A549 (cell line): ENCODE results near the gene LLGL2.

Experiments used
- CTCF ChIP-seq: fragments of >200 bp; sonication (Bioruptor Twin); formaldehyde crosslinking; IDR thresholded peaks from 3 replicates; pipeline ENCODE4 v1.5.1; 2016
- ESRRA ChIP-seq: fragments of 150-350 bp; IDR thresholded peaks from 2 replicates; pipeline ENCODE4 v1.6.1; 2014; ENCODE audit warnings: mild to moderate bottlenecking, low read length, borderline replicate concordance
- HDAC2 ChIP-seq: fragments of 200-600 bp; sonication (generic); IDR thresholded peaks from 2 replicates; pipeline ENCODE4 v1.6.1; 2016
- HOXB5 ChIP-seq: fragments of 250-450 bp; sonication (Bioruptor Pico); IDR thresholded peaks from 2 replicates; pipeline ENCODE4 v1.5.0; 2020; ENCODE audit warnings: mild to moderate bottlenecking, moderate library complexity
- MAFK ChIP-seq: fragments of 450-650 bp; IDR thresholded peaks from 2 replicates; pipeline ENCODE4 v1.6.1; 2014; ENCODE audit not compliant: partially characterized antibody
- MAX ChIP-seq: IDR thresholded peaks from 2 replicates; pipeline ENCODE4 v1.6.1; 2012
- NR3C1 ChIP-seq: fragments of >200 bp; sonication (Bioruptor Twin); formaldehyde crosslinking; IDR thresholded peaks from 3 replicates; pipeline ENCODE4 v1.6.1; 2017
- POLR2A ChIP-seq: IDR thresholded peaks from 2 replicates; pipeline ENCODE4 v1.6.1; 2012; ENCODE audit warnings: mild to moderate bottlenecking, low read length
- SMC3 ChIP-seq: fragments of >200 bp; sonication (Bioruptor Twin); formaldehyde crosslinking; IDR thresholded peaks from 3 replicates; pipeline ENCODE4 v1.6.1; 2018; ENCODE audit warnings: inconsistent platforms
- TP53 ChIP-seq: fragments of 250-450 bp; sonication (Bioruptor Pico); IDR thresholded peaks from 2 replicates; pipeline ENCODE4 v1.5.0; 2021; ENCODE audit warnings: mild to moderate bottlenecking, moderate library complexity

- TF ChIP-seq MAX (no peak), POLR2A (no peak), HOXB5 (CRISPR knock-in tag) (no peak), CTCF (no peak), SMC3 (no peak), NR3C1 (no peak), MAFK (no peak), TP53 (CRISPR knock-in tag) (no peak), ESRRA (no peak), HDAC2 (no peak)
Measured at GRCh38 chr17:75542728-75543336, 17.3 kb downstream of the LLGL2 start.
